HepG2 (cell line): ENCODE data around the gene SIRT7. TPM values are rescaled to one million over a fixed set of nuclear protein-coding genes. Genes with fewer than 3 reads are reported as not detected.

Source experiments
- AGO2 ChIP-seq: fragments of 200-400 bp; formaldehyde crosslinking; optimal IDR thresholded peaks from 2 replicates; pipeline ENCODE3; 2017; ENCODE audit warnings: mild to moderate bottlenecking, low read depth, low read length, moderate library complexity
- ZNF724P ChIP-seq: sonication (generic); formaldehyde crosslinking; IDR thresholded peaks from 2 replicates; pipeline ENCODE4 v1.8.0; 2022; ENCODE audit warnings: missing genetic modification reagents, borderline replicate concordance
- polyA plus RNA-seq, 8 experiments: library from polyadenylated mRNA; depleted of rRNA in 3 of 8; stranded (reverse) in 7 of 8; unstranded in 1 of 8; fragments of >200 nt; fragmentation: Illumina TruSeq in 4 of 8; extraction: Trizol in 4 of 8; gene quantifications; 2 replicates each; pipeline versions ENCODE4 v1.2.1 to v1.2.3, GENCODE V29; 2011 to 2016; ENCODE audit warnings: low read depth in 4 of 8, missing spikeins in 1 of 8, mixed read lengths in 1 of 8; ENCODE audit not compliant: insufficient read depth in 1 of 8
- total RNA-seq, 5 experiments: library from RNA; depleted of rRNA; stranded (reverse); fragments of >200 nt; fragmentation: Illumina TruSeq; extraction: Trizol; gene quantifications; 2 replicates each; pipeline ENCODE4 v1.2.3, GENCODE V29; 2016; ENCODE audit warnings: low read depth in 1 of 5
- TF ChIP-seq, protein P1 (sequence below), 2 experiments: fragments of 450-650 bp in 1 of 2; sonication (generic) in 1 of 2; formaldehyde crosslinking in 1 of 2; IDR thresholded peaks; 2 replicates each; pipeline versions ENCODE4 v1.6.1 to v1.8.0; 2016 to 2022; ENCODE audit warnings: antibody characterized with exemption in 1 of 2, mild to moderate bottlenecking in 1 of 2, missing genetic modification reagents in 1 of 2

The SIRT7 gene
- total and polyA plus RNA-seq, 2 of the 13 experiments (the other 11 are each of a cell fraction or from before 2014, with no cell fraction given), result 8.3 to 24.8 TPM

DNA sequence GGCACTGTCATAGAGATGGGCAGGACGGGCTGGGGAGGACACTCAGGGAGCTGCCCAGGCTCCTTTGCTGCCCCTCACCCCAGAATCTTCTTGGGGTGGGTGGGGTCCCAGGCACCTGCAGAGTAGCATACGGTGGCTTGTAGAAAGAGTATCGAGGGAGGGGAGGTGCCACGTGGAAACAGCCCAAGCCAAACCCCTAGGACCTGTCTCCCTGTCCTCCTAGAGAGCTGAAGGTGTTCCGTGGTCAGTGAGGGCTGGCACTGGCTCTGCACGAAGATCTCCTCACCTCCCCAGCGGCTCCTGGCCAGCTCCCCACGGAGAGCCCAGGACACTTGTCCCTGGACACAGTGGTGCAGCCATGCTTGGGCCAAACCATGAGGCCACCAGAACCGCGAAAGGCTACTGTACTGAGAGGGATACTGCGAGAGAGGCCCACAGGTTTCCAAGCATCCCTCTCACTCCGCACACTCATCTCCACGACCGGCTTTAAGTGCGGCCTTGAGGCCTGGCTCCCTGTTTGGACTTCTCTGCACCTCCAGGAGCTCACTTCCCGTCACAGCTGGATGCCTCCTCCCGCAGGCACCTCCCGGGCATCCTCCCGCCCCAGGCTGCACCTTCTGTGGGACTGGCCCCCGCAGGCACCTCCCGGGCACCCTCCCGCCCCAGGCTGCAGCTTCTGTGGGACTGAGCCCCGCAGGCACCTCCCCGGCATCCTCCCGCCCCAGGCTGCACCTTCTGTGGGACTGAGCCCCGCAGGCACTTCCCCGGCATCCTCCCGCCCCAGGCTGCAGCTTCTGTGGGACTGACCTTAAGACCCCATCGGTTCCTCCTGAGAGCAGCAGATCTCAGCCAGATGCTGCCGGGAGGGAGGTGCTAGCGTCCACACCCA lies 11.5 kb upstream of the SIRT7 start (continued):
- TF ChIP-seq, protein P1, sequence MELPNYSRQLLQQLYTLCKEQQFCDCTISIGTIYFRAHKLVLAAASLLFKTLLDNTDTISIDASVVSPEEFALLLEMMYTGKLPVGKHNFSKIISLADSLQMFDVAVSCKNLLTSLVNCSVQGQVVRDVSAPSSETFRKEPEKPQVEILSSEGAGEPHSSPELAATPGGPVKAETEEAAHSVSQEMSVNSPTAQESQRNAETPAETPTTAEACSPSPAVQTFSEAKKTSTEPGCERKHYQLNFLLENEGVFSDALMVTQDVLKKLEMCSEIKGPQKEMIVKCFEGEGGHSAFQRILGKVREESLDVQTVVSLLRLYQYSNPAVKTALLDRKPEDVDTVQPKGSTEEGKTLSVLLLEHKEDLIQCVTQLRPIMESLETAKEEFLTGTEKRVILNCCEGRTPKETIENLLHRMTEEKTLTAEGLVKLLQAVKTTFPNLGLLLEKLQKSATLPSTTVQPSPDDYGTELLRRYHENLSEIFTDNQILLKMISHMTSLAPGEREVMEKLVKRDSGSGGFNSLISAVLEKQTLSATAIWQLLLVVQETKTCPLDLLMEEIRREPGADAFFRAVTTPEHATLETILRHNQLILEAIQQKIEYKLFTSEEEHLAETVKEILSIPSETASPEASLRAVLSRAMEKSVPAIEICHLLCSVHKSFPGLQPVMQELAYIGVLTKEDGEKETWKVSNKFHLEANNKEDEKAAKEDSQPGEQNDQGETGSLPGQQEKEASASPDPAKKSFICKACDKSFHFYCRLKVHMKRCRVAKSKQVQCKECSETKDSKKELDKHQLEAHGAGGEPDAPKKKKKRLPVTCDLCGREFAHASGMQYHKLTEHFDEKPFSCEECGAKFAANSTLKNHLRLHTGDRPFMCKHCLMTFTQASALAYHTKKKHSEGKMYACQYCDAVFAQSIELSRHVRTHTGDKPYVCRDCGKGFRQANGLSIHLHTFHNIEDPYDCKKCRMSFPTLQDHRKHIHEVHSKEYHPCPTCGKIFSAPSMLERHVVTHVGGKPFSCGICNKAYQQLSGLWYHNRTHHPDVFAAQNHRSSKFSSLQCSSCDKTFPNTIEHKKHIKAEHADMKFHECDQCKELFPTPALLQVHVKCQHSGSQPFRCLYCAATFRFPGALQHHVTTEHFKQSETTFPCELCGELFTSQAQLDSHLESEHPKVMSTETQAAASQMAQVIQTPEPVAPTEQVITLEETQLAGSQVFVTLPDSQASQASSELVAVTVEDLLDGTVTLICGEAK (IDR thresholded peaks at IDR 0.05), result no peak
- TF ChIP-seq, protein P1 (CRISPR knock-in tag; IDR thresholded peaks at IDR 0.05), result no peak
- TF ChIP-seq AGO2 (peak; percentile 40), ZNF724P (no peak)
